Liver (tissue), 2 donors: ENCODE data around the gene AXIN1.

ENCODE experiments used
- GABPA ChIP-seq, 2 donors: IDR thresholded peaks in 1 of 2; conservative IDR thresholded peaks in 1 of 2; 2 replicates each; pipeline ENCODE4 v1.6.1; 2016; ENCODE audit warnings: antibody characterized with exemption in 2 of 2, mild to moderate bottlenecking in 1 of 2, moderate library complexity in 1 of 2
- YY1 ChIP-seq: IDR thresholded peaks from 2 replicates; pipeline ENCODE4 v1.6.1; 2016; ENCODE audit warnings: antibody characterized with exemption, mild to moderate bottlenecking
- donor health status: healthy.

DNA sequence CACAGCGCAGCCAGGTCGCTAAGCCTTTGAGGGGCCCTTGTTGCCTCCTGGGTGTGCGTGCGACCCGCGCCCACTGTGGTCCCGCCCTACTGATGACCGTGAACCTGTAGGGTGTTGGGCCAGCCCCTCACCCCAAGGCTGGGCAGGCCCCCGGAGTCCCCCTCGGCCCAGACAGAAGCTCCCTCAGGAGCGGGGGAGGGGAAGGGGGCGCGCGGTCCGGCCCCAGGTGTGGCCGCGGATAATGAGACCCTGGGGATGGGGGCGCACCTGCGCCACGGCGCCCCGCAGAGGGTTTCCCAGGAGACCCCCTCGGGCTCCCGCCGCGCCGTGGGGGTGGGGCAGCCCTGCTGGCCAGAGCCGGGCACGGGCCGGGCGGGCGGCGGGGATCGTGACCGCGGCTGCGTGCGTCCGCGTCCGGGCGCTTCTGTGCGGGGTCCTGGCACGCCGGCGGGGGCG, 72.5 kb downstream of the AXIN1 start:
- TF ChIP-seq GABPA (IDR thresholded peaks at IDR 0.05 in 1 of 2, conservative IDR thresholded peaks at IDR 0.05 in 1 of 2) (no peak), YY1 (no peak)
